Inflammatory macrophage treated with lipopolysaccharide for 4 hours (primary cell): ENCODE data around the gene GON4L.
A peak's percentile ranks its signal among the peaks of the same experiment; 100 is the strongest.
"Not testable (repeated sequence)": the region's sequence is repeated elsewhere in the genome, so short reads cannot be mapped to it uniquely, and the experiment has no call there.

Experiments used
- DNase-seq: peaks from one replicate; pipeline ENCODE4 v3.0.0-alpha.2; 2020

GON4L gene

GRCh38 chr1:155827450-155827849 lies 29.6 kb downstream of the GON4L start:
- DNase-seq = no peak

GRCh38 chr1:155816351-155816750 lies 40.7 kb downstream of the GON4L start:
- DNase-seq = no peak

GRCh38 chr1:155813672-155814071 lies 43.3 kb downstream of the GON4L start:
- no peak for DNase-seq

- no peak for DNase-seq
These were observed 44.1 kb downstream of the GON4L start for GRCh38 chr1:155812878-155813277.

GRCh38 chr1:155809088-155809487 lies 47.9 kb downstream of the GON4L start:
- no peak for DNase-seq

GRCh38 chr1:155801149-155801548 lies 55.9 kb downstream of the GON4L start:
- peak; percentile 24 for DNase-seq

- DNase-seq = not testable (repeated sequence)
These were observed 61.4 kb downstream of the GON4L start for GRCh38 chr1:155795618-155796017.

- no peak for DNase-seq
These were observed 62.3 kb downstream of the GON4L start for GRCh38 chr1:155794605-155795245.

- no peak for DNase-seq
These were observed 63.8 kb downstream of the GON4L start for GRCh38 chr1:155793213-155793612.

- no peak for DNase-seq
These were observed 79.4 kb downstream of the GON4L start for GRCh38 chr1:155777582-155777981.

GRCh38 chr1:155776414-155776813 lies 80.6 kb downstream of the GON4L start:
- peak; percentile 39 for DNase-seq

GRCh38 chr1:155773221-155773620 lies 83.8 kb downstream of the GON4L start:
- DNase-seq = no peak

GRCh38 chr1:155769257-155769656 lies 87.8 kb downstream of the GON4L start:
- DNase-seq = no peak

GRCh38 chr1:155767399-155767989 lies 89.5 kb downstream of the GON4L start:
- DNase-seq = not testable (repeated sequence)

- not testable (repeated sequence) for DNase-seq
These were observed 93.0 kb downstream of the GON4L start for GRCh38 chr1:155763989-155764388.

- DNase-seq = peak; percentile 76
These were observed 93.8 kb downstream of the GON4L start for GRCh38 chr1:155763090-155763815.

- no peak for DNase-seq
These were observed 95.1 kb downstream of the GON4L start for GRCh38 chr1:155761736-155762405.

GRCh38 chr1:155760751-155761475 lies 96.1 kb downstream of the GON4L start:
- DNase-seq = no peak

- DNase-seq = no peak
These were observed 96.9 kb downstream of the GON4L start for GRCh38 chr1:155759966-155760630.

- DNase-seq = not testable (repeated sequence)
These were observed 98.0 kb downstream of the GON4L start for GRCh38 chr1:155759017-155759416.

GRCh38 chr1:155748141-155748540 lies 108.9 kb downstream of the GON4L start:
- not testable (repeated sequence) for DNase-seq

GRCh38 chr1:155747586-155747985 lies 109.4 kb downstream of the GON4L start:
- DNase-seq = not testable (repeated sequence)
